Measurements from ENCODE around the gene SELENOO. TPM values are rescaled to one million over a fixed set of nuclear protein-coding genes. Genes with fewer than 3 reads are reported as not detected.

The SELENOO gene
- total RNA-seq, 6 experiments from 2014 or later: 51.1 to 67.8 (median 59.2) TPM

DNA sequence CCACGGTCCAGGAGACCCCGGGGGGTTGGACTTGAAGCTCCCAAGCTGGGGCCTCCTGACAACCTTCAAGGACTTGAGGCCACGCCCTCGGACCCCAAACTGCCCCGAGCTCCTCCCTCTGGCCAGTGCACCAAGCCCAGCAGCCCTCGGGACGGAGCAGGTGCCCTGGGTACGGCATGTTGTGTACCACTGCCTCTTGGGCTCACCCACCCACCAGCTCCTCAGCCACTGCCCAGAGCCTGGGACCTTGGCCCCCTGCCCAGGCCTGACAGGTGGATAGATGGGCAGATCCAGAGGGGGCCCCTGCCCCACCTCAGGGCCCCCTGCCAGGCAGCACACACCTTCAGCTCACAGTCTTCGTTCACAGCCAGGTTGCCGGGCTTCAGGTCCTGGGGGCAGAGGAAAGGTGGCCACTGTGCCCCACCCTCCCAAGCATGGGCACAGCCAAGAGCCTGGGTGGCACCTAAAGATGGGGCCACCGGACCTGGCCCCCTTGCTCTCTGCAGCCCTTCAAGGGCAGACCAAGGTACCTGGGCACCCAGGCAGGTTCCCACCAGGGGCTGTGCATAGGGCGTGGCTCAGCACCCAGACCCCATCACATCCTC is 55.5 kb downstream of the SELENOO start:
- WGBS (ENCODE audit: insufficient coverage, low coverage, low lambda C conversion rate, missing lambda C conversion rate): 53% methylated on average over 2 of the region's 12 CpGs
- ATAC-seq: no peak
- intact Hi-C loops (cut with DNase I): no loop called here

GRCh38 chr22:50257041-50257440 is 56.2 kb downstream of the SELENOO start:
- DNase-seq (no peak), ATAC-seq (no peak)
- Histone ChIP-seq H3K4me3 (no peak overlapping the region), H3K36me3 (no peaks in the 10 kb centered on the region), H3K27ac (no peak overlapping the region), H3K27me3 (no peaks in the 10 kb centered on the region), H3K4me1 (peaks cover 0 to 27% (median 8%) of the 10 kb centered on the region in 4 donors), H3K9me3 (no peaks in the 10 kb centered on the region)
- intact Hi-C loops (cut with DNase I): no loop called here
- TF ChIP-seq CTCF (IDR thresholded peaks at IDR 0.05): no peak
- TF ChIP-seq POLR2A (IDR thresholded peaks at IDR 0.05): no peak
- 81% methylated on average over 6 of the region's 16 CpGs for WGBS (ENCODE audit: insufficient coverage, low coverage, low lambda C conversion rate, missing lambda C conversion rate)

More for the DNA sequence above, 55.5 kb downstream of the SELENOO start:
- Histone ChIP-seq H3K4me1 (peaks cover 0 to 34% (median 8%) of the 10 kb centered on the region in 4 donors), H3K4me3 (no peak overlapping the region), H3K36me3 (no peaks in the 10 kb centered on the region), H3K9me3 (no peaks in the 10 kb centered on the region), H3K27ac (no peak overlapping the region), H3K27me3 (no peaks in the 10 kb centered on the region)
- peak in 1 of 3 donors; percentile 55 for DNase-seq
- no peak for TF ChIP-seq CTCF (IDR thresholded peaks at IDR 0.05)
- no peak for TF ChIP-seq POLR2A (IDR thresholded peaks at IDR 0.05)

DNA sequence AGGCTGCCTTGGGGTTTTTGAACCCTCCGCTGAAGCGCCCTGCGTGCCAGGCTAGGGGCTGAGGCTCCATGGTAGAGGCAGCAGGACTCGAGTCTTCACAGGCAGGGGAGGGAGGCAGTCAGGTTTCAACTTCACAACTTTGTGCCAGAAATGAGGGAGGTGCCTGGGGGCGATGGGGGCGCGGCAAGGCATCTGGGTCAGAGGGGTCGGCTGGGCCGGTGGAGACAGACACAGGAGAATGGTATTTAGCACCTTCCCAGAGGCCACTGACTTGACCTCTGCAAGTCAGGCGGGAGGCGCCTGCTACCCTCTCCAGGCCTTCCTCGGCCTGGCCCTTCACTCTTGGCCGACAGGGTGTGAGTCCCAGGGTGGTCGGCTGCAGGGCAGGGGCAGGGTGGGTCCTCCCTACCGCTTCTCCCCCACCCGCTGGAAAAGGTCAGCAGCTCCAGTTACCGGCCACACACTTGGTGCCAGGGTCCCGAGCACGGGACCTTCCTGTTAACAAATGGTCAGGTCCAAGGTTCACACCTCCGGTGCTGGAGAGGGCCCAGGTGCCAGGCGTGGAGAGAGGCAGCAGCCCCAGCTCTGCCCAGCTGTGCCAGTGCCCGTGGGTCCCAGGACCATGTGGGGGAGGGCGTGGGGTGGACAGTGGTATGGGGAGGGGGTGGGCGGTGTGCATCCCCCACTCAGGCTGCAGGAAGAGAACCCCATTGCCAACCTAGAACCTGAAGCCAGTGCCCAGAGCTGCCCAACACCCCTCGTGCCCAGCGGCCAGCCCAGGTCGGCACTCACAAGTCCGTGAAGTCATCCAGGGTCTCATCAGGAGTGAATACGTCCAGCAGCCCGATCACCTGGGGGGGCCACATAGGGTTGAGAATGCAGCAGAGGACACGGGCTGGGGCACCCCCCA is 56.9 kb downstream of the SELENOO start:
- WGBS (ENCODE audit: insufficient coverage, low coverage, low lambda C conversion rate, missing lambda C conversion rate): 31% methylated on average over 7 of the region's 31 CpGs
- ATAC-seq (peak; percentile 76 to 82 (median 79)), DNase-seq (peak; percentile 73 to 92 (median 89))
- Histone ChIP-seq H3K27ac (peak overlapping the region in 2 of 3 donors; percentile 43 to 47), H3K27me3 (no peaks in the 10 kb centered on the region), H3K4me1 (peaks cover 0 to 24% (median 8%) of the 10 kb centered on the region in 4 donors), H3K36me3 (no peaks in the 10 kb centered on the region), H3K9me3 (no peaks in the 10 kb centered on the region), H3K4me3 (no peak overlapping the region)
- TF ChIP-seq POLR2A (IDR thresholded peaks at IDR 0.05) (no peak), CTCF (IDR thresholded peaks at IDR 0.05) (no peak)
- intact Hi-C loops (cut with DNase I): no loop called here

- Histone ChIP-seq H3K4me1 (peaks cover 0 to 24% (median 8%) of the 10 kb centered on the region in 4 donors), H3K4me3 (no peak overlapping the region), H3K27me3 (no peaks in the 10 kb centered on the region), H3K36me3 (no peaks in the 10 kb centered on the region), H3K27ac (peak overlapping the region in 1 of 3 donors; percentile 43), H3K9me3 (no peaks in the 10 kb centered on the region)
- TF ChIP-seq POLR2A (IDR thresholded peaks at IDR 0.05): no peak
- TF ChIP-seq CTCF (IDR thresholded peaks at IDR 0.05): no peak
- peak in 2 of 3 donors; percentile 83 to 90 for DNase-seq
- peak; percentile 30 to 77 (median 51) for ATAC-seq
- intact Hi-C loops (cut with DNase I): no loop called here
- WGBS (ENCODE audit: insufficient coverage, low coverage, low lambda C conversion rate, missing lambda C conversion rate): 68% methylated on average over 13 of the region's 24 CpGs
Observed at GRCh38 chr22:50258361-50259292, 57.8 kb downstream of the SELENOO start.

All from right lobe of liver (tissue), 6 donors.